Keratinocyte (primary cell): ENCODE measurements around the gene ARHGAP6. TPM values are rescaled to one million over a fixed set of nuclear protein-coding genes. Genes with fewer than 3 reads are reported as not detected.

ENCODE experiments used
- DNase-seq: peaks from one replicate; pipeline ENCODE4 v3.0.0-alpha.2; 2011; ENCODE audit warnings: low read depth, missing footprints, low spot score
- FAIRE-seq: peaks from 2 replicates; lab custom pipeline; 2011; peaks lifted over from hg19 to GRCh38; lab: Jason Lieb, UNC
- H2AFZ ChIP-seq: 2 replicates; pipeline ENCODE4 v1.6.0; 2012; ENCODE audit warnings: low read length, control low read depth, inconsistent platforms; ENCODE audit not compliant: control insufficient read depth
- H3K27ac ChIP-seq: 2 replicates; pipeline ENCODE4 v1.5.1; 2011; ENCODE audit warnings: low read length; ENCODE audit not compliant: control insufficient read depth, insufficient read depth
- H3K27me3 ChIP-seq: 3 replicates; pipeline ENCODE4 v1.6.0; 2011; ENCODE audit warnings: low read length; ENCODE audit not compliant: control insufficient read depth, insufficient read depth; ENCODE audit errors: extremely low read depth
- H3K36me3 ChIP-seq, 2 experiments: 2 replicates in 1 of 2; 3 replicates in 1 of 2; pipeline ENCODE4 v1.5.1; 2011; ENCODE audit warnings: low read length in 2 of 2, mild to moderate bottlenecking in 1 of 2; ENCODE audit not compliant: control insufficient read depth in 2 of 2, insufficient read depth in 2 of 2; ENCODE audit errors: extremely low read depth in 1 of 2
- H3K4me1 ChIP-seq: 3 replicates; pipeline ENCODE4 v1.5.1; 2011; ENCODE audit warnings: low read length; ENCODE audit not compliant: control insufficient read depth, insufficient read depth; ENCODE audit errors: extremely low read depth
- H3K4me2 ChIP-seq: 3 replicates; pipeline ENCODE4 v1.6.0; 2011; ENCODE audit warnings: low read depth, low read length; ENCODE audit not compliant: control insufficient read depth, insufficient read depth; ENCODE audit errors: extremely low read depth
- H3K4me3 ChIP-seq, 3 experiments: fragments of 200-600 bp in 1 of 3; sonication (generic) in 1 of 3; 2 replicates in 2 of 3; 3 replicates in 1 of 3; pipeline ENCODE4 v1.5.1; 2011 to 2016; ENCODE audit warnings: low read length in 3 of 3, mild to moderate bottlenecking in 3 of 3, control low read depth in 2 of 3, inconsistent platforms in 1 of 3, low read depth in 1 of 3, mixed read lengths in 1 of 3, mixed run types in 1 of 3, moderate library complexity in 1 of 3; ENCODE audit not compliant: control insufficient read depth in 2 of 3, insufficient read depth in 2 of 3; ENCODE audit errors: extremely low read depth in 1 of 3
- H3K79me2 ChIP-seq: 2 replicates; pipeline ENCODE4 v1.6.0; 2012; ENCODE audit warnings: low read length; ENCODE audit not compliant: control insufficient read depth, insufficient read depth
- H3K9ac ChIP-seq: 3 replicates; pipeline ENCODE4 v1.6.0; 2011; ENCODE audit warnings: low read length; ENCODE audit not compliant: control insufficient read depth, insufficient read depth; ENCODE audit errors: extremely low read depth
- H3K9me1 ChIP-seq: 3 replicates; pipeline ENCODE4 v1.6.0; 2011; ENCODE audit warnings: low read length; ENCODE audit not compliant: control insufficient read depth, insufficient read depth; ENCODE audit errors: extremely low read depth
- H3K9me3 ChIP-seq: 2 replicates; pipeline ENCODE4 v1.5.1; 2012; ENCODE audit warnings: low read depth, low read length; ENCODE audit not compliant: control insufficient read depth
- H4K20me1 ChIP-seq: 3 replicates; pipeline ENCODE4 v1.6.0; 2011; ENCODE audit warnings: low read length; ENCODE audit not compliant: control insufficient read depth, insufficient read depth; ENCODE audit errors: extremely low read depth
- EZH2 ChIP-seq: IDR thresholded peaks from one replicate; pipeline ENCODE4 v1.6.1; 2012; ENCODE audit warnings: inconsistent platforms, mild to moderate bottlenecking, low read length, moderate library complexity
- dilution Hi-C: fragments of 300-500 bp; cut with MboI; formaldehyde crosslinking; loops from one replicate; pipeline ENCODE4 v1.7.0; 2020; ENCODE audit warnings: low sequenced_read_pairs; ENCODE audit not compliant: extremely low pct_ligation_motif_present
- polyA plus RNA-seq, 5 experiments: library from polyadenylated mRNA; depleted of rRNA in 3 of 5; stranded (reverse) in 3 of 5; stranded (forward) in 1 of 5; unstranded in 1 of 5; fragments of >200 nt; gene quantifications; 1 replicate in 1 of 5; 2 replicates in 3 of 5; 3 replicates in 1 of 5; pipeline versions ENCODE4 v1.2.1 to v1.2.3, GENCODE V29; 2011 to 2012; ENCODE audit warnings: missing spikeins in 2 of 5, low read depth in 1 of 5, low replicate concordance in 1 of 5
- TF ChIP-seq, protein P1 (sequence below), 3 experiments: IDR thresholded peaks in 1 of 3; conservative IDR thresholded peaks in 1 of 3; optimal IDR thresholded peaks in 1 of 3; 2 replicates in 2 of 3; 3 replicates in 1 of 3; pipeline versions ENCODE3 to v1.5.1; 2011; ENCODE audit warnings: low read length in 3 of 3, mild to moderate bottlenecking in 3 of 3, moderate library complexity in 2 of 3, control low read depth in 1 of 3, inconsistent platforms in 1 of 3; ENCODE audit not compliant: insufficient read depth in 2 of 3; ENCODE audit errors: extremely low read depth in 1 of 3

ARHGAP6 gene
- polyA plus RNA-seq, 1 donor (not counting 4 experiments of a cell fraction or from before 2014, with no cell fraction given), result 0.01 TPM

GRCh38 chrX:11180571-11180970 is 485.1 kb downstream of the ARHGAP6 start:
- H3K9ac ChIP-seq, result no peak overlapping the region
- no peak for TF ChIP-seq EZH2
- TF ChIP-seq, protein P1, sequence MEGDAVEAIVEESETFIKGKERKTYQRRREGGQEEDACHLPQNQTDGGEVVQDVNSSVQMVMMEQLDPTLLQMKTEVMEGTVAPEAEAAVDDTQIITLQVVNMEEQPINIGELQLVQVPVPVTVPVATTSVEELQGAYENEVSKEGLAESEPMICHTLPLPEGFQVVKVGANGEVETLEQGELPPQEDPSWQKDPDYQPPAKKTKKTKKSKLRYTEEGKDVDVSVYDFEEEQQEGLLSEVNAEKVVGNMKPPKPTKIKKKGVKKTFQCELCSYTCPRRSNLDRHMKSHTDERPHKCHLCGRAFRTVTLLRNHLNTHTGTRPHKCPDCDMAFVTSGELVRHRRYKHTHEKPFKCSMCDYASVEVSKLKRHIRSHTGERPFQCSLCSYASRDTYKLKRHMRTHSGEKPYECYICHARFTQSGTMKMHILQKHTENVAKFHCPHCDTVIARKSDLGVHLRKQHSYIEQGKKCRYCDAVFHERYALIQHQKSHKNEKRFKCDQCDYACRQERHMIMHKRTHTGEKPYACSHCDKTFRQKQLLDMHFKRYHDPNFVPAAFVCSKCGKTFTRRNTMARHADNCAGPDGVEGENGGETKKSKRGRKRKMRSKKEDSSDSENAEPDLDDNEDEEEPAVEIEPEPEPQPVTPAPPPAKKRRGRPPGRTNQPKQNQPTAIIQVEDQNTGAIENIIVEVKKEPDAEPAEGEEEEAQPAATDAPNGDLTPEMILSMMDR (optimal IDR thresholded peaks at IDR 0.05 in 1 of 3, IDR thresholded peaks at IDR 0.05 in 1 of 3, conservative IDR thresholded peaks at IDR 0.05 in 1 of 3; ENCODE audit: extremely low read depth in 1 of 3, insufficient read depth in 2 of 3, low read length in 3 of 3), result no peak
- no peak overlapping the region for H3K4me2 ChIP-seq
- FAIRE-seq (peak; percentile 60), DNase-seq (peak; percentile 67)
- H4K20me1 ChIP-seq, result no peaks in the 10 kb centered on the region
- no peaks in the 10 kb centered on the region for H3K27me3 ChIP-seq
- no peaks in the 10 kb centered on the region for H3K9me1 ChIP-seq
- no peaks in the 10 kb centered on the region for H3K4me1 ChIP-seq
- dilution Hi-C loops, result no loop called here
- H3K27ac ChIP-seq, result no peak overlapping the region
- no peak overlapping the region for H3K4me3 ChIP-seq
- no peaks in the 10 kb centered on the region for H3K9me3 ChIP-seq
- H3K79me2 ChIP-seq, result no peaks in the 10 kb centered on the region
- no peaks in the 10 kb centered on the region for H3K36me3 ChIP-seq
- H2AFZ ChIP-seq, result no peak overlapping the region

- Histone ChIP-seq H3K27ac (no peak overlapping the region), H3K36me3 (no peaks in the 10 kb centered on the region), H3K4me3 (no peak overlapping the region), H3K4me2 (no peak overlapping the region), H3K4me1 (no peaks in the 10 kb centered on the region), H3K9me1 (no peaks in the 10 kb centered on the region), H3K9ac (no peak overlapping the region), H3K79me2 (no peaks in the 10 kb centered on the region), H2AFZ (no peak overlapping the region), H3K9me3 (no peaks in the 10 kb centered on the region), H4K20me1 (no peaks in the 10 kb centered on the region), H3K27me3 (no peaks in the 10 kb centered on the region)
- TF ChIP-seq, protein P1 (optimal IDR thresholded peaks at IDR 0.05 in 1 of 3, IDR thresholded peaks at IDR 0.05 in 1 of 3, conservative IDR thresholded peaks at IDR 0.05 in 1 of 3; ENCODE audit: extremely low read depth in 1 of 3, insufficient read depth in 2 of 3, low read length in 3 of 3), result no peak
- TF ChIP-seq EZH2, result no peak
- no peak for FAIRE-seq
- DNase-seq, result no peak
- dilution Hi-C loops, result loop anchor here (25.0 kb wide), 1 partner anchor 365 kb away; no protein-coding TSS in a partner anchor
These were observed 493.3 kb downstream of the ARHGAP6 start for GRCh38 chrX:11172415-11172814.
